Neural progenitor cell (in vitro differentiated cells): ENCODE measurements around the gene LYST. TPM values are rescaled to one million over a fixed set of nuclear protein-coding genes. Genes with fewer than 3 reads are reported as not detected.
"Not testable (repeated sequence)": the region's sequence is repeated elsewhere in the genome, so short reads cannot be mapped to it uniquely, and the experiment has no call there.

Source experiments
- DNase-seq: peaks from one replicate; pipeline ENCODE4 v3.0.0-alpha.2; 2016; ENCODE audit warnings: low spot score
- H2AFZ ChIP-seq: fragments of 200-600 bp; sonication (generic); replicated peaks from 2 replicates; pipeline ENCODE4 v1.6.1; 2016; ENCODE audit warnings: antibody characterized with exemption
- H3F3A ChIP-seq: fragments of 200-600 bp; sonication (generic); 2 replicates; pipeline ENCODE4 v1.6.1; 2016; ENCODE audit warnings: antibody characterized with exemption, low read depth
- H3K27ac ChIP-seq: fragments of 200-600 bp; sonication (generic); 2 replicates; pipeline ENCODE4 v1.5.1; 2016; ENCODE audit warnings: mild to moderate bottlenecking
- H3K27me3 ChIP-seq: fragments of 200-600 bp; sonication (generic); 2 replicates; pipeline ENCODE4 v1.6.1; 2016; ENCODE audit warnings: mild to moderate bottlenecking, moderate library complexity
- H3K36me3 ChIP-seq: fragments of 200-600 bp; sonication (generic); 2 replicates; pipeline ENCODE4 v1.5.1; 2016
- H3K4me1 ChIP-seq: fragments of 200-600 bp; sonication (generic); 2 replicates; pipeline ENCODE4 v1.6.1; 2016; ENCODE audit warnings: mixed run types
- H3K4me2 ChIP-seq: fragments of 200-600 bp; sonication (generic); 2 replicates; pipeline ENCODE4 v1.6.1; 2016
- H3K4me3 ChIP-seq: fragments of 200-600 bp; sonication (generic); 2 replicates; pipeline ENCODE4 v1.5.1; 2016
- H3K79me2 ChIP-seq: fragments of 200-600 bp; sonication (generic); 2 replicates; pipeline ENCODE4 v1.6.1; 2016; ENCODE audit warnings: low read depth
- H3K9ac ChIP-seq: fragments of 200-600 bp; sonication (generic); 2 replicates; pipeline ENCODE4 v1.6.1; 2016
- H3K9me3 ChIP-seq: fragments of 200-600 bp; sonication (generic); 2 replicates; pipeline ENCODE4 v1.5.1; 2016; ENCODE audit warnings: low read depth
- H4K20me1 ChIP-seq: fragments of 200-600 bp; sonication (generic); 2 replicates; pipeline ENCODE4 v1.6.1; 2016; ENCODE audit warnings: low read depth
- H3K27ac Mint-ChIP-seq: 3 replicates; pipeline ENCODE4 v1.8.0; 2021; ENCODE audit warnings: mixed read lengths
- H3K27me3 Mint-ChIP-seq: 2 replicates; pipeline ENCODE4 v1.8.0; 2022; ENCODE audit warnings: low read depth, mild to moderate bottlenecking, inconsistent platforms, moderate library complexity, mixed read lengths; ENCODE audit not compliant: insufficient read depth
- H3K36me3 Mint-ChIP-seq: 3 replicates; pipeline ENCODE4 v1.8.0; 2021; ENCODE audit warnings: mixed read lengths
- H3K4me1 Mint-ChIP-seq: 3 replicates; pipeline ENCODE4 v1.8.0; 2021; ENCODE audit warnings: mixed read lengths
- H3K4me3 Mint-ChIP-seq: 3 replicates; pipeline ENCODE4 v1.8.0; 2021; ENCODE audit warnings: mild to moderate bottlenecking, moderate library complexity, mixed read lengths
- H3K9me3 Mint-ChIP-seq: 3 replicates; pipeline ENCODE4 v1.8.0; 2020; ENCODE audit warnings: mixed read lengths
- EZH2 ChIP-seq: fragments of 200-600 bp; sonication (generic); IDR thresholded peaks from 2 replicates; pipeline ENCODE4 v1.6.1; 2017; ENCODE audit warnings: antibody characterized with exemption, mild to moderate bottlenecking, moderate library complexity
- EZH2phosphoT487 ChIP-seq: fragments of 200-600 bp; sonication (generic); IDR thresholded peaks from 2 replicates; pipeline ENCODE4 v1.6.1; 2017; ENCODE audit warnings: antibody characterized with exemption
- total RNA-seq: library from RNA; depleted of rRNA; stranded (reverse); fragments of >200 nt; gene quantifications from 2 replicates; pipeline ENCODE4 v1.2.3, GENCODE V29; 2015; ENCODE audit warnings: low replicate concordance
- TF ChIP-seq, protein P1 (sequence below): fragments of 200-600 bp; sonication (generic); IDR thresholded peaks from 2 replicates; pipeline ENCODE4 v1.5.1; 2017; ENCODE audit warnings: antibody characterized with exemption, mild to moderate bottlenecking

Gene LYST
- total RNA-seq, 1 donor from 2014 or later: 0.82 TPM

DNA sequence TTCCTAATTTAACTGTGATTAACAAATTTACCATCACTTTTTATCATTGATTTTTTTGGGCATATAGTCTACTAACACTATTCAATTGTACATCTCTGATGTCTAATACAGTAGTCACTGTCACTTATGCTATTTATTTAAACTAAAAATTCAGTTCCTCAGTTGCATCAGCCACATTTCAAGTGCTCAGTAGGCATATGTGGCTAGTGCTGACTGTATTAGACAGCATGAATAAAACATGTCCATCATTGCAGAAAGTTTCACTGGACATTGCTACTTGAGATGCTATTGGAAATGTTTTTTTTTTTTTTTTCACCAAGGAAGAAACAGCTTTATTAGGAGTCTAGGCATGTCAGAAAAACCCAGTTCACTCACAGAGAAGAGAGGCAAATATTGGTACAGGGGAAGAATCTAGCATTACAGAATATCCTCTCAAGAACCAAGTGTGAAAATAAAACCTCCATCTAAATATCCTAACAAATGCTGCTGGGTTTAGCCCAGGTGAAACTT is 109.1 kb downstream of the LYST start:
- Mint-ChIP-seq H3K27ac (no peak overlapping the region), H3K27me3 (no peaks in the 10 kb centered on the region), H3K4me1 (no peaks in the 10 kb centered on the region), H3K4me3 (no peak overlapping the region), H3K9me3 (no peaks in the 10 kb centered on the region), H3K36me3 (no peaks in the 10 kb centered on the region)
- H3K9ac ChIP-seq: no peak overlapping the region
- H3K79me2 ChIP-seq: no peaks in the 10 kb centered on the region
- DNase-seq: no peak
- H3K36me3 ChIP-seq: no peaks in the 10 kb centered on the region
- H3K27ac ChIP-seq: no peak overlapping the region
- H4K20me1 ChIP-seq: no peaks in the 10 kb centered on the region
- H3K4me3 ChIP-seq: no peak overlapping the region
- no peaks in the 10 kb centered on the region for H3K27me3 ChIP-seq
- H3F3A ChIP-seq: no peaks in the 10 kb centered on the region
- no peak for TF ChIP-seq EZH2phosphoT487
- no peaks in the 10 kb centered on the region for H3K4me1 ChIP-seq
- H3K4me2 ChIP-seq: no peak overlapping the region
- no peaks in the 10 kb centered on the region for H3K9me3 ChIP-seq
- no peak overlapping the region for H2AFZ ChIP-seq

DNA sequence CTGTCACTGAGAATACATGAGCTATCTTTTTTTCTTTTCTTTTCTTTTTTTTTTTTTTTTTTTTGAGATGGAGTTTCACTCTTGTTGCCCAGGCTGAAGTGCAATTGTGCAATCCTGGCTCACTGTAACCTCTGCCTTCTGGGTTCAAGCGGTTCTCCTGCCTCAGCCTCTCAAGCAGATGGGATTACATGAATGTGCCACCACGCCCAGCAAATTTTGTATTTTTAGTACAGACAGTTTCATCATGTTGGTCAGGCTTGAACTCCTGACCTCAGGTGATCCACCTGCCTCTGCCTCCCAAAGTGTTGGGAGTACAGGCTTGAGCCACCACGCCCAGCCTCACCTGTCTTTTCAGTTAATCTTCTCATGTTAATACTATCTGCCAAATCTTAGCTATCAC is 112.5 kb downstream of the LYST start:
- not testable (repeated sequence) for H3K4me1 ChIP-seq, H3K36me3 Mint-ChIP-seq, H3K4me1 Mint-ChIP-seq, H3K27ac Mint-ChIP-seq, H2AFZ ChIP-seq, H3K4me2 ChIP-seq, H3K9ac ChIP-seq, H3K4me3 ChIP-seq, H3K27me3 ChIP-seq, H3K79me2 ChIP-seq, H3K27ac ChIP-seq, H3F3A ChIP-seq, H3K27me3 Mint-ChIP-seq, H4K20me1 ChIP-seq, H3K9me3 ChIP-seq, H3K9me3 Mint-ChIP-seq, DNase-seq, H3K4me3 Mint-ChIP-seq, H3K36me3 ChIP-seq

DNA sequence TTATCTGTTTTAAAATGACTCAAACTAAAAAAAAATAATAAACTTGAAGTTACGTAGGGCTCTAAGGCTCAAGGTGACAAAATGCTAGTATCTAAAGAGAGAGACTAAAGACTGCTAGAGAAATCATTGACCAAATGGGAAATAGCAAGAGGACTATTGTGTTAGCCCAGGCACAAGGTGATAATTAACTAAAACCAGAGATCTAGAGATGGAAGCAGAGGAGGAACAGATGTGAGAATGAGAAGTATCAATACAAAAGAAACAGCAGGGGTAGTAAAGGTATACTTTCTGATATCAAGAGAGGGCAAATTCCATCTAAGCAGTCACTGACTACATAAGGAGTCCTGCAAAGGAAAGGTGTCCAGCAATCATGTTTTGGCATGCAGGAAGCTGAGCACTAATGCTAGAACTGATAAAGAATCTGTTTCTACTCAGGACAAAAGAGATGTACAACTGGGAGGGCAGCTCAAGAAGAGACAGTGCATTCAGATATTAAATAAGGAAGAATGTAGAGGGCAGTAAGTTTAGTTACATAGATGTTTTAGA is 116.9 kb downstream of the LYST start:
- H3K27ac Mint-ChIP-seq: no peak overlapping the region
- H3K9ac ChIP-seq: no peak overlapping the region
- no peaks in the 10 kb centered on the region for H3K9me3 ChIP-seq
- no peaks in the 10 kb centered on the region for H4K20me1 ChIP-seq
- H3K27me3 Mint-ChIP-seq: no peaks in the 10 kb centered on the region
- no peaks in the 10 kb centered on the region for H3K36me3 Mint-ChIP-seq
- no peaks in the 10 kb centered on the region for H3K9me3 Mint-ChIP-seq
- no peak overlapping the region for H3K4me3 Mint-ChIP-seq
- no peak for DNase-seq
- H3K4me2 ChIP-seq: no peak overlapping the region
- no peaks in the 10 kb centered on the region for H3K79me2 ChIP-seq
- H3K27me3 ChIP-seq: no peaks in the 10 kb centered on the region
- no peaks in the 10 kb centered on the region for H3K4me1 Mint-ChIP-seq
- no peak overlapping the region for H3K27ac ChIP-seq
- no peaks in the 10 kb centered on the region for H3F3A ChIP-seq
- no peaks in the 10 kb centered on the region for H3K36me3 ChIP-seq
- H3K4me1 ChIP-seq: no peaks in the 10 kb centered on the region
- no peak overlapping the region for H2AFZ ChIP-seq
- no peak overlapping the region for H3K4me3 ChIP-seq
- TF ChIP-seq EZH2 (no peak), EZH2phosphoT487 (no peak)
- TF ChIP-seq, protein P1, sequence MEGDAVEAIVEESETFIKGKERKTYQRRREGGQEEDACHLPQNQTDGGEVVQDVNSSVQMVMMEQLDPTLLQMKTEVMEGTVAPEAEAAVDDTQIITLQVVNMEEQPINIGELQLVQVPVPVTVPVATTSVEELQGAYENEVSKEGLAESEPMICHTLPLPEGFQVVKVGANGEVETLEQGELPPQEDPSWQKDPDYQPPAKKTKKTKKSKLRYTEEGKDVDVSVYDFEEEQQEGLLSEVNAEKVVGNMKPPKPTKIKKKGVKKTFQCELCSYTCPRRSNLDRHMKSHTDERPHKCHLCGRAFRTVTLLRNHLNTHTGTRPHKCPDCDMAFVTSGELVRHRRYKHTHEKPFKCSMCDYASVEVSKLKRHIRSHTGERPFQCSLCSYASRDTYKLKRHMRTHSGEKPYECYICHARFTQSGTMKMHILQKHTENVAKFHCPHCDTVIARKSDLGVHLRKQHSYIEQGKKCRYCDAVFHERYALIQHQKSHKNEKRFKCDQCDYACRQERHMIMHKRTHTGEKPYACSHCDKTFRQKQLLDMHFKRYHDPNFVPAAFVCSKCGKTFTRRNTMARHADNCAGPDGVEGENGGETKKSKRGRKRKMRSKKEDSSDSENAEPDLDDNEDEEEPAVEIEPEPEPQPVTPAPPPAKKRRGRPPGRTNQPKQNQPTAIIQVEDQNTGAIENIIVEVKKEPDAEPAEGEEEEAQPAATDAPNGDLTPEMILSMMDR: no peak

DNA sequence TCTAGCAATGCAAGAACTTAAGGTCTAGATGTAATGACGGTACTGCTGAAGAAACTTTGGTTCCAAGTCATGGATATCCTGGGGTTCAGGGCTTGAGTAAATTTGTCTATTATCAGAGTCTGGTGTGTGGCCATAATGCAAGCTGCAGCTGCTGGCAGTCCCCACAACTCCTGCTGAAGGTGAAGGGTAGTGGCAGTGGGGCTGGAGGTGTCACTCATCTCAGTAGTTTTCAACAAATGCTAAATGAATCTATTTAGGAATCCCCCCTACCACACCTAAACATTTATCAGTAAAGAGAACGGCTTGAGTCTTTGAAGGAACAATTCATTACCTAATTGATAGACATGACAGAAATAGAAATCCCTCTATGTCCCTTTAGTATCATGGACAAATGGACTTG is 118.0 kb downstream of the LYST start:
- Histone ChIP-seq H3K9ac (no peak overlapping the region), H3K27ac (no peak overlapping the region), H3K4me2 (no peak overlapping the region), H3K9me3 (no peaks in the 10 kb centered on the region), H3K4me3 (no peak overlapping the region), H4K20me1 (no peaks in the 10 kb centered on the region), H3F3A (no peaks in the 10 kb centered on the region), H3K79me2 (no peaks in the 10 kb centered on the region), H3K36me3 (no peaks in the 10 kb centered on the region), H3K4me1 (no peaks in the 10 kb centered on the region), H3K27me3 (no peaks in the 10 kb centered on the region), H2AFZ (no peak overlapping the region)
- no peaks in the 10 kb centered on the region for H3K27me3 Mint-ChIP-seq
- H3K9me3 Mint-ChIP-seq: no peaks in the 10 kb centered on the region
- TF ChIP-seq EZH2 (no peak), EZH2phosphoT487 (no peak)
- TF ChIP-seq, protein P1: no peak
- H3K4me1 Mint-ChIP-seq: no peaks in the 10 kb centered on the region
- no peaks in the 10 kb centered on the region for H3K36me3 Mint-ChIP-seq
- H3K4me3 Mint-ChIP-seq: no peak overlapping the region
- H3K27ac Mint-ChIP-seq: no peak overlapping the region
- no peak for DNase-seq
